Measurements from ENCODE around the gene CADM1. TPM values are rescaled to one million over a fixed set of nuclear protein-coding genes. Genes with fewer than 3 reads are reported as not detected.

The CADM1 gene
- total RNA-seq, 2 donors from 2014 or later, result 49.6 to 137 TPM

GRCh38 chr11:115447273-115447864 lies 56.8 kb downstream of the CADM1 start:
- intact Hi-C loops (cut with DNase I), result no loop called here
- TF ChIP-seq CTCF (IDR thresholded peaks at IDR 0.05) (no peak), POLR2A (IDR thresholded peaks at IDR 0.05) (no peak), POLR2AphosphoS5 (IDR thresholded peaks at IDR 0.05) (no peak)
- no peaks in the 10 kb centered on the region for H3K9me3 ChIP-seq
- DNase-seq (ENCODE audit: low spot score), result no peak
- no peak overlapping the region for H3K27ac ChIP-seq
- no peaks in the 10 kb centered on the region for H3K27me3 ChIP-seq (replicated peaks; ENCODE audit: insufficient read depth)
- no peaks in the 10 kb centered on the region for H3K36me3 ChIP-seq
- H3K4me1 ChIP-seq (replicated peaks), result no peaks in the 10 kb centered on the region
- H3K4me3 ChIP-seq, result no peak overlapping the region
- 88% methylated on average over 2 of the region's 2 CpGs for WGBS

- intact Hi-C loops (cut with DNase I), result no loop called here
- Histone ChIP-seq H3K27ac (no peak overlapping the region), H3K36me3 (no peaks in the 10 kb centered on the region), H3K4me1 (replicated peaks) (no peaks in the 10 kb centered on the region), H3K4me3 (no peak overlapping the region), H3K27me3 (replicated peaks; ENCODE audit: insufficient read depth) (no peaks in the 10 kb centered on the region), H3K9me3 (no peaks in the 10 kb centered on the region)
- WGBS, result 27% methylated on average over 1 of the region's 1 CpG
- no peak for DNase-seq (ENCODE audit: low spot score)
- TF ChIP-seq POLR2A (IDR thresholded peaks at IDR 0.05), result no peak
- no peak for TF ChIP-seq CTCF (IDR thresholded peaks at IDR 0.05)
- TF ChIP-seq POLR2AphosphoS5 (IDR thresholded peaks at IDR 0.05), result no peak
Observed at GRCh38 chr11:115446214-115446613, 58.0 kb downstream of the CADM1 start.

GRCh38 chr11:115444542-115444941 lies 59.7 kb downstream of the CADM1 start:
- H3K4me1 ChIP-seq (replicated peaks), result no peaks in the 10 kb centered on the region
- intact Hi-C loops (cut with DNase I), result no loop called here
- H3K27me3 ChIP-seq (replicated peaks; ENCODE audit: insufficient read depth), result no peaks in the 10 kb centered on the region
- no peaks in the 10 kb centered on the region for H3K36me3 ChIP-seq
- 84% methylated on average over 5 of the region's 5 CpGs for WGBS
- no peak overlapping the region for H3K4me3 ChIP-seq
- H3K27ac ChIP-seq, result no peak overlapping the region
- TF ChIP-seq CTCF (IDR thresholded peaks at IDR 0.05) (no peak), POLR2AphosphoS5 (IDR thresholded peaks at IDR 0.05) (no peak), POLR2A (IDR thresholded peaks at IDR 0.05) (no peak)
- DNase-seq (ENCODE audit: low spot score), result no peak
- H3K9me3 ChIP-seq, result no peaks in the 10 kb centered on the region

GRCh38 chr11:115439969-115440540 lies 64.2 kb downstream of the CADM1 start:
- no peaks in the 10 kb centered on the region for H3K4me1 ChIP-seq (replicated peaks)
- intact Hi-C loops (cut with DNase I), result no loop called here

More at GRCh38 chr11:115439969-115440540, 64.2 kb downstream of the CADM1 start:
- TF ChIP-seq CTCF (IDR thresholded peaks at IDR 0.05) (no peak), POLR2A (IDR thresholded peaks at IDR 0.05) (no peak), POLR2AphosphoS5 (IDR thresholded peaks at IDR 0.05) (no peak)
- no peaks in the 10 kb centered on the region for H3K9me3 ChIP-seq
- no peak overlapping the region for H3K4me3 ChIP-seq
- no peak for DNase-seq (ENCODE audit: low spot score)
- WGBS, result 36% methylated on average over 5 of the region's 5 CpGs
- H3K27me3 ChIP-seq (replicated peaks; ENCODE audit: insufficient read depth), result no peaks in the 10 kb centered on the region
- no peaks in the 10 kb centered on the region for H3K36me3 ChIP-seq
- no peak overlapping the region for H3K27ac ChIP-seq

All from prostate gland (tissue), 2 donors.